GM12864 (cell line): ENCODE measurements around the gene NME2.

ENCODE experiments used
- DNase-seq: peaks from one replicate; pipeline ENCODE4 v3.0.0-alpha.2; 2011; ENCODE audit warnings: low read depth
- H3K4me3 ChIP-seq: 2 replicates; pipeline ENCODE4 v1.5.1; 2011; ENCODE audit warnings: mild to moderate bottlenecking, low read depth, low read length, control low read depth
- TF ChIP-seq, protein P1 (sequence below): IDR thresholded peaks from 2 replicates; pipeline ENCODE4 v1.5.1; 2011; ENCODE audit warnings: low read depth, mild to moderate bottlenecking, moderate library complexity, low read length, control low read depth, inconsistent platforms; ENCODE audit errors: missing control alignments

The NME2 gene

GRCh38 chr17:51166198-51166986 lies at the start of gene NME2:
Gene NME2 (plus strand): TSS chr17:51166411. CDS start chr17:51166831, 420 bp downstream.
- peak; percentile 44 for DNase-seq
- TF ChIP-seq, protein P1, sequence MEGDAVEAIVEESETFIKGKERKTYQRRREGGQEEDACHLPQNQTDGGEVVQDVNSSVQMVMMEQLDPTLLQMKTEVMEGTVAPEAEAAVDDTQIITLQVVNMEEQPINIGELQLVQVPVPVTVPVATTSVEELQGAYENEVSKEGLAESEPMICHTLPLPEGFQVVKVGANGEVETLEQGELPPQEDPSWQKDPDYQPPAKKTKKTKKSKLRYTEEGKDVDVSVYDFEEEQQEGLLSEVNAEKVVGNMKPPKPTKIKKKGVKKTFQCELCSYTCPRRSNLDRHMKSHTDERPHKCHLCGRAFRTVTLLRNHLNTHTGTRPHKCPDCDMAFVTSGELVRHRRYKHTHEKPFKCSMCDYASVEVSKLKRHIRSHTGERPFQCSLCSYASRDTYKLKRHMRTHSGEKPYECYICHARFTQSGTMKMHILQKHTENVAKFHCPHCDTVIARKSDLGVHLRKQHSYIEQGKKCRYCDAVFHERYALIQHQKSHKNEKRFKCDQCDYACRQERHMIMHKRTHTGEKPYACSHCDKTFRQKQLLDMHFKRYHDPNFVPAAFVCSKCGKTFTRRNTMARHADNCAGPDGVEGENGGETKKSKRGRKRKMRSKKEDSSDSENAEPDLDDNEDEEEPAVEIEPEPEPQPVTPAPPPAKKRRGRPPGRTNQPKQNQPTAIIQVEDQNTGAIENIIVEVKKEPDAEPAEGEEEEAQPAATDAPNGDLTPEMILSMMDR = no peak

DNA sequence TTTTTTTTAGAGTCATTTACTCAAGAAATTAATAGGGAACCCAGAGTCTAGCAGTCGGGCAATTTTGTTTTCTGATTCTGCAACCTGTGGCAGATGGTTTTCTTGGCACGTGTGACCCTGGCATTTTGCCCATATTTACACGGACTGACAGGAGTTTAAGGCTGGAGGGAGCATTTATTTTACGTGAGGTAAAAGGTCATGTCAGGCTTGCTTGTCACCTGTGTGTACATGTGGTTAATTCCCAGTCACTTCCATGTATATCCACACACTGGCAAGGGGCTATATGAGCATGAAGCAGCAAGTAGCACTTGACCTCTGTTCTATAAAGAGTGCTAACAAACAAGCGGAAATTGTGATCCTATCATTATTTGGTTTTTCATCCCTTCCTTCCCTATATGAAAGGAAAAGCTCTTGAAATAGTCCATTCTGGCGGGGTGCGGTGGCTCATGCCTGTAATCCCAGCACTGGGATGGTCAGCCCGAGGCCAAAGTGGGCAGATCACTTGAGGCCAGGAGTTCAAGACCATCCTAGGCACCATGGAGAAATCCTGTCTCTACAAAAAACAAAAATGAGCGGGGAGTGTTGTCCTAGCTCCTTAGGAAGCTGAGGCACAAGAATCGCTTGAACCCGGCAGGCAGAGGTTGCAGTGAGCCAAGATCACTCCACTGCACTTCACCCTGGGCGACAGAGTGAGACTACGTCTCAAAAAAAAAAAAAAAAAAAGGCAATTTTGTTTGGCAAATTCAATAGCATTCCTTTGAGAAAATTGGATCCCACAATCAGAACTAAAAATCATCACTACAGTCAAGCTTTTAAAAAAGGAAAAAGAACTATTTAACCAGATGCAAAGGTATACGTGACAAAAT lies 47.6 kb upstream of the NME2 start:
- peak overlapping the region; percentile 75 for H3K4me3 ChIP-seq
- TF ChIP-seq, protein P1 = no peak
- DNase-seq = no peak

More at GRCh38 chr17:51166198-51166986, at the start of gene NME2:
- peak within 1 kb of the TSS; percentile 89 for H3K4me3 ChIP-seq

- DNase-seq = no peak
- H3K4me3 ChIP-seq = peak overlapping the region; percentile 75
- TF ChIP-seq, protein P1 = peak; percentile 2
Measured at GRCh38 chr17:51119415-51120356, 46.5 kb upstream of the NME2 start.

DNA sequence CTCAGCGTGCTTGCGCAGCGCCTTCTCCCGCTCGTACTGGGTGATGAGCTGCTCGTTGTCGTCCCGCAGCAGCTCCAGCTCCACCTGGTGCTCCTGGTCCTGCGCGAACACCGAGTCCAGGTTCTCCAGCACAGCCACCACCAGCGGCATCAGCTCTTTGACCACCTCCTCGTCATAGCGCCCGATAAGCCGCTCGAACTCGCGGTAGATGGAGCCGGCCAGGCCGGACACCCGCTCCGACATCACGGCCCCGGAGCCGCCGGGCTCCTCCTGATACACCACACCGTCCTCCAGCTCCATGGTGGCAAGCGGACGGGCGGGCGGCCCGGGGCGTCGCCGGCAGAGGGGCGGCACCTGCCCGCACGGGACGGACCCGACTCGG lies 45.9 kb upstream of the NME2 start:
- H3K4me3 ChIP-seq = peak overlapping the region; percentile 75
- no peak for DNase-seq
- TF ChIP-seq, protein P1 = no peak

DNA sequence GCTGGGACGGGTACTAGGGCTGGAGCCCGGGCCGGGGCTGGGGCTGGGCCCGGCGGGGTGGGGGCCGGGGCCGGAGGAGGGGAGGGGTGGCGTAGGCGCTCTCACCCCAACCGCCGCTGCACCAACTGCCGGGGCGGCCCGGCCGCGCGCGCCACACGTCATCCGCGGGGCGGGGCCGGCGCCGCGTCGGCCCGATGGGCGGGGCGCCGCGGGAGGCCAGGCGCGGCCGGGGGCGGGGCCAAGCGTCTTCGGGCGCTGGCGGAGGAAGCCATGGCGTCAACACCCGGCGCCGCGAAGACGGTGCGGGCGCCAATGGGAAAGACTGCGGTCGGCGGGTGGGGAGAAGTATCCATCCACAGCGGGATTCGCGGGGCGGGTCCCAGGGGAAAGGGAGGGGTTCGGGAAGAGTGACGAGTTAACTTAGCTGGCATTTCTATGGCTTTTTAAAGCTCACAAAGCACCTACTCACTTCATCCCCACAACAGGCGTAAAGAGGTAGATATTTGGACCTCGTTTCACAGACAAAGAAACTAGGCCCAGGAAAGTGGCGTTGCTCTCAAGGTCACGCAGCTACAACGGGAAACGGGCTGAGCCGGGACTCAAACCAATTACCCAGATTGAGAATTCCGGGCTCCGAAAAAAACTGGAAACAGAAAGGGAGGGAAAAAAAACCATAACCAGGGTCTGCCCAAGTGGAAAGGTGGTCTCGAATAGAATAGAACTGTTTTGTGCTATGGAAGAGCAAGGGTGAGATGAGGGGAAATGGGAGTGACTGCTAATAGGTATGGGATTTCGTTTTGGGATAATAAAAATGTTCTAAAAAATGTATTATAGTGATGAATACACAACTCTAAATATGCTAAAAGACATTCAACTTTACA lies 45.2 kb upstream of the NME2 start, which contains the start of gene SPAG9:
Gene SPAG9 (minus strand): TSS at position 130 of the 881 bp plus-strand sequence. CDS start 212 bp downstream, outside the sequence.
- peak within 1 kb of the TSS; percentile 75 for H3K4me3 ChIP-seq
- TF ChIP-seq, protein P1 = no peak
- DNase-seq = no peak
